ENCODE measurements around the gene SORCS2. TPM values are rescaled to one million over a fixed set of nuclear protein-coding genes. Genes with fewer than 3 reads are reported as not detected.

Gene SORCS2
- total RNA-seq, 4 donors from 2014 or later, result 0.53 to 9.9 (median 0.90) TPM

GRCh38 chr4:7357323-7357722, 165.0 kb downstream of the SORCS2 start:
- no peaks in the 10 kb centered on the region for H3K4me1 ChIP-seq
- H3K4me3 ChIP-seq, result no peak overlapping the region
- DNase-seq, result no peak
- no peaks in the 10 kb centered on the region for H3K27me3 ChIP-seq
- no peaks in the 10 kb centered on the region for H3K36me3 ChIP-seq
- TF ChIP-seq POLR2A (IDR thresholded peaks at IDR 0.05), result no peak
- TF ChIP-seq CTCF (IDR thresholded peaks at IDR 0.05), result no peak
- no peak overlapping the region for H3K27ac ChIP-seq
- no peaks in the 10 kb centered on the region for H3K9me3 ChIP-seq

- Histone ChIP-seq H3K4me1 (no peaks in the 10 kb centered on the region), H3K4me3 (no peak overlapping the region), H3K9me3 (no peaks in the 10 kb centered on the region), H3K27ac (no peak overlapping the region), H3K27me3 (no peaks in the 10 kb centered on the region), H3K36me3 (no peaks in the 10 kb centered on the region)
- DNase-seq, result no peak
- TF ChIP-seq POLR2A (IDR thresholded peaks at IDR 0.05) (no peak), CTCF (IDR thresholded peaks at IDR 0.05) (no peak)
These were observed 165.9 kb downstream of the SORCS2 start for GRCh38 chr4:7358100-7358735.

GRCh38 chr4:7359400-7360062, 167.2 kb downstream of the SORCS2 start:
- no peak overlapping the region for H3K27ac ChIP-seq
- DNase-seq, result no peak
- no peaks in the 10 kb centered on the region for H3K27me3 ChIP-seq
- H3K9me3 ChIP-seq, result no peaks in the 10 kb centered on the region
- H3K4me3 ChIP-seq, result no peak overlapping the region
- TF ChIP-seq CTCF (IDR thresholded peaks at IDR 0.05), result no peak
- no peak for TF ChIP-seq POLR2A (IDR thresholded peaks at IDR 0.05)
- H3K4me1 ChIP-seq, result no peaks in the 10 kb centered on the region
- H3K36me3 ChIP-seq, result no peaks in the 10 kb centered on the region

GRCh38 chr4:7360806-7361205, 168.5 kb downstream of the SORCS2 start:
- Histone ChIP-seq H3K36me3 (no peaks in the 10 kb centered on the region), H3K27me3 (no peaks in the 10 kb centered on the region), H3K4me1 (no peaks in the 10 kb centered on the region), H3K27ac (no peak overlapping the region), H3K9me3 (no peaks in the 10 kb centered on the region), H3K4me3 (no peak overlapping the region)
- no peak for TF ChIP-seq POLR2A (IDR thresholded peaks at IDR 0.05)
- TF ChIP-seq CTCF (IDR thresholded peaks at IDR 0.05), result no peak
- DNase-seq, result no peak

GRCh38 chr4:7361280-7361895, 169.1 kb downstream of the SORCS2 start:
- Histone ChIP-seq H3K9me3 (no peaks in the 10 kb centered on the region), H3K27me3 (no peaks in the 10 kb centered on the region), H3K4me1 (no peaks in the 10 kb centered on the region), H3K4me3 (no peak overlapping the region), H3K36me3 (no peaks in the 10 kb centered on the region), H3K27ac (no peak overlapping the region)
- no peak for DNase-seq
- TF ChIP-seq POLR2A (IDR thresholded peaks at IDR 0.05), result no peak
- TF ChIP-seq CTCF (IDR thresholded peaks at IDR 0.05), result no peak

Data from Peyer's patch (tissue), 4 donors.